Body of pancreas (tissue), 4 donors: ENCODE results near the gene MYH2.

ENCODE experiments used
- POLR2A ChIP-seq, 3 donors: fragments of 450-650 bp; IDR thresholded peaks; one replicate each; pipeline ENCODE4 v1.6.1; 2016; ENCODE audit warnings: antibody characterized with exemption in 3 of 3, mild to moderate bottlenecking in 2 of 3
- TF ChIP-seq, protein P1 (sequence below), 7 experiments: fragments of 450-650 bp in 4 of 7; fragments of 200-600 bp in 3 of 7; sonication (generic) in 3 of 7; IDR thresholded peaks; one replicate each; pipeline ENCODE4 v1.5.1; 2016 to 2019; ENCODE audit warnings: antibody characterized with exemption in 7 of 7

- TF ChIP-seq, protein P1, sequence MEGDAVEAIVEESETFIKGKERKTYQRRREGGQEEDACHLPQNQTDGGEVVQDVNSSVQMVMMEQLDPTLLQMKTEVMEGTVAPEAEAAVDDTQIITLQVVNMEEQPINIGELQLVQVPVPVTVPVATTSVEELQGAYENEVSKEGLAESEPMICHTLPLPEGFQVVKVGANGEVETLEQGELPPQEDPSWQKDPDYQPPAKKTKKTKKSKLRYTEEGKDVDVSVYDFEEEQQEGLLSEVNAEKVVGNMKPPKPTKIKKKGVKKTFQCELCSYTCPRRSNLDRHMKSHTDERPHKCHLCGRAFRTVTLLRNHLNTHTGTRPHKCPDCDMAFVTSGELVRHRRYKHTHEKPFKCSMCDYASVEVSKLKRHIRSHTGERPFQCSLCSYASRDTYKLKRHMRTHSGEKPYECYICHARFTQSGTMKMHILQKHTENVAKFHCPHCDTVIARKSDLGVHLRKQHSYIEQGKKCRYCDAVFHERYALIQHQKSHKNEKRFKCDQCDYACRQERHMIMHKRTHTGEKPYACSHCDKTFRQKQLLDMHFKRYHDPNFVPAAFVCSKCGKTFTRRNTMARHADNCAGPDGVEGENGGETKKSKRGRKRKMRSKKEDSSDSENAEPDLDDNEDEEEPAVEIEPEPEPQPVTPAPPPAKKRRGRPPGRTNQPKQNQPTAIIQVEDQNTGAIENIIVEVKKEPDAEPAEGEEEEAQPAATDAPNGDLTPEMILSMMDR (IDR thresholded peaks at IDR 0.05) = no peak
- no peak for TF ChIP-seq POLR2A (IDR thresholded peaks at IDR 0.05)
Measured at GRCh38 chr17:10516638-10517037, 32.8 kb downstream of the MYH2 start.
